Posterior vena cava (tissue), 2 donors: ENCODE measurements around the gene MYOM1. TPM values are rescaled to one million over a fixed set of nuclear protein-coding genes. Genes with fewer than 3 reads are reported as not detected.
"Not testable (repeated sequence)": the region's sequence is repeated elsewhere in the genome, so short reads cannot be mapped to it uniquely, and the experiment has no call there.

ENCODE experiments used
- DNase-seq: peaks from one replicate; pipeline ENCODE4 v3.0.0-alpha.2; 2020; ENCODE audit warnings: low spot score
- intact Hi-C, 2 donors: fragments of 100-400 bp; cut with DNase I; formaldehyde crosslinking; loops; one replicate each; pipeline versions ENCODE4 v1.14.1 to v1.14.2; 2022 to 2023
- total RNA-seq, 2 donors: library from RNA; stranded (reverse); fragmentation: NEBNext Ultra II Directional; extraction: Animal tissue kit (Norgen Biotek cat#: 25700); gene quantifications; one replicate each; pipeline ENCODE4 v1.2.1, GENCODE V29; 2021
- donor health status: DM: yes; HTN: yes; CAD: no.
- donor health status: DM: yes; HTN: yes; CAD: no.

MYOM1 gene
- total RNA-seq, 2 donors from 2014 or later = 32.0 to 42.1 TPM

DNA sequence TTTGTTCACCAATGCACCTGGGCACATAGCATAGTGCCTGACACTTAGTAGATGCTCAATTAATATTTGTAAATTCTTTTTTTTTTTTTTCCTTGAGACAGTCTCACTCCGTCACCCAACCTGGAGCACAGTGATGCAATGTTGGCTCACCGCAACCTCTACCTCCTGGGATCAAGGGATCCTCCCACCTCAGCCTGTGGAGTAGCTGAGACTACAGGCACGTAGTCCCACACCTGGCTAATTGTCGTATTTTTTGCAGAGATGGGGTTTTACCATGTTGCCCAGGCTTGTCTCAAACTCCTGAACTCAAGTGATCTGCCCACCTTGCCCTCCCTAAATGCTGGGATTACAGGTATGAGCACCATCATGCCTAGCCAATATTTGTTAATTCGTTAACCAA is 183.7 kb downstream of the MYOM1 start:
- intact Hi-C loops = no loop called here
- DNase-seq = no peak

DNA sequence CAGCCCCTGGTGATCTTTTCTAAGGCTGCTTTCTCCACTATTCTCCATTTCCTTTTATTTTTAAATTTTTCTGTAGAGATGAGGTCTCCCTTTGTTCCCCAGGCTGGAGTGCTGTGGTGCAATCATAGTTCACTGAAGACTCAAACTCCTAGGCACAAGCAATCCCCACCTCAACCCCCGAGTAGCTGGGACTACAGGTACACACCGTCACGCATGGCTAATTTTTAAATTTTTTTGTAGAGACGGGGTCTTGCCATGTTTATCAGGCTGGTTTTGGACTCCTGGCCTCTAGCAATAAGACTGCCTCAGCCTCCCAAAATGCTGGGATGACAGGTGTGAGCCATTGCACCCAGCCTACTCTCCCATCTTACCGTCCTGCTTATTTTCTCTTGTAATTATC is 184.1 kb downstream of the MYOM1 start:
- intact Hi-C loops = no loop called here
- DNase-seq = no peak

DNA sequence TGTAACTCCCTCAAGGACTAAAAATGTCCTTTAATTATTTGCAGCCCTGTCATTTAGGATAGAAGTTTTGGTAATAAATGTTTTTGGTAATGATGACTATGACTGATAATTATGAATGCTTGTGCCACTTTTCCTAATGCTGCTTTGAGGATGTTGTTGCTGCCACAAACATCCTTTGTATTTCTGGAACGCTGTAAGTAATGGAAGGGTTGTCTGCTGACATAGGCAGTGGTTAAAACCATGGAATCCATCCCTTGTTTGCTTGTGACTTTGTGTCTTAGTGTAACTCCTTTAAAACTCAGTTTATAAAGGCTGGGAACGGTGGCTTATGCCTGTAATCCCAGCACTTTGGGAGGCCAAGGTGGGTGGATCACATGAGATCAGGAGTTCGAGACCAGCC is 187.0 kb downstream of the MYOM1 start:
- intact Hi-C loops = no loop called here
- DNase-seq = no peak

DNA sequence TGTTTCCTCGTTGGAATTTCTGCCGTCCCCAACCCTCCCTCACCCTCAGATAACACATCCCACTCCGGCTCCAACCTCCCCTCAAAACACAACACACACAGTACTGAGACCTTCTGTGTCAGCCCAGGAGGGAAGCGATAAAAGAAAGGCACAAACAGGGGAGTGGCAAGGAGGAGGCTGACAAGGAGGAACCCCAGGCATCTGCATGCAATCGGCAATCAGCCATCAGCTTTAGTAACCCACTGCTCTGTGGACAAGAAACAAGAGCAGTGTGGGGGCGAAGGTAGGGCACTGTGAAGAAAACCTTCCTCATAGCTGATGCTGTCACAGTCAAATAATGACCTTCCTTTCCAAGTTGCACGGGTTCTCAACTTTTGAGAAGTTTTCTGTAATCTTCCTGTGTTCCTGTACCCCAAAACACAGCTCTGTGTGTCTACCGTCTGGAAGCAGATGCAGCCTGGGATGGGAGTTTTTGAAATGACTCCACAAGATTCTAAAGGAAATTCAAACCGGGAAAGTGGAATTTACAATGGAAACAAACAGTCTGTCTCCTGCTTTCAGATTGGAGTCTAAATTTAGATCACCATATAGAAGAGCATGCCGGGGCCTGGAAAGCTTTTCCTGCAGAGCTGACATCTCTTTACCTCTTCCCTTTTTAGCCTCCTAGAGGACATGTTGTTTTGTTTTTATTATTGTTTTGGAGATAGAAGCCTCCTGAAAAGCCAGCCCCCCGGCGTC is 190.4 kb downstream of the MYOM1 start:
- DNase-seq = no peak
- intact Hi-C loops = no loop called here

DNA sequence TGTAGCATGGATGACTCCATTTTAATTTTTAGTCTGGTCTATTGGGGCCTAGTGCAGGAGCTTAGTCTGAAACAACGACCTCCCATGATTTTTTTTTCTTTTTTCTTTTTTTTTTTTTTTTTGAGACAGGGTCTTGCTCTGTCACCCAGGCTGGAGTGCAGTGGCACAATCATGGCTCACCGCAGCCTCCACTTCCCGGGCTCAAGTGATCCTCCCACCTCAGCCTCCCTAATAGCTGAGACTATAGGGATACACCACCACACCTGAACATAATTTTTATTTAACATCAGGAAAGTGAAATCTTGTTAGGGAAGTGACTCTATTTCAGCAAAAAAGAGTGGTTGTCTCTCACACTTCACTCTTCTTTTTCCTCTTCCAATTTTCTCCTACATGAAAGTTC is 191.7 kb downstream of the MYOM1 start:
- intact Hi-C loops, DNase-seq: not testable (repeated sequence)

DNA sequence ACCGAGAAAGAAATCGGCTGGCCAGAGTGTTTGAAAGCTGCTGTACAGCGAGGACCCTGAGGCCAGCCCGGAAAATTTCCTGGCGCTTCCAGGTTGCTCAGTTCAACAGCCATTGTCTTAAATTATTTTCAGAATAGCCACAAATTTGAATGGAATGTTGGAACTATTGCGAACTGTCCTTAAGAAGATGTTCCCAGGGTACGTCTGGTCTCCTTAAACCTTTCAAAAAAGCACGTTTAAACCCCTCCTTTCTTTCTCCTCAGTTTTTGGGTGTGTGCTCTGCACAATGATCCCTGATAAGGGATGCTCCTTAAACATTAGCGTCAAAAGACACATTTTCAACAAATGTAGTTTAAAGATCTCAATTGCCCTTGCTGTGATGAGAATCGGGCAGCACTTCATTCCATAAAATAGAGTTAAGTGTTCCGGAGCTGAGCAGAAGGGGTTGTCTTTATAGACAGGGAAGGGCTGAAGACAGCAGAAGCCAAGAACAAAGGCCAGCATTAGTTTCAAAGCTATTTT is 192.3 kb downstream of the MYOM1 start:
- DNase-seq = no peak
- intact Hi-C loops = no loop called here

DNA sequence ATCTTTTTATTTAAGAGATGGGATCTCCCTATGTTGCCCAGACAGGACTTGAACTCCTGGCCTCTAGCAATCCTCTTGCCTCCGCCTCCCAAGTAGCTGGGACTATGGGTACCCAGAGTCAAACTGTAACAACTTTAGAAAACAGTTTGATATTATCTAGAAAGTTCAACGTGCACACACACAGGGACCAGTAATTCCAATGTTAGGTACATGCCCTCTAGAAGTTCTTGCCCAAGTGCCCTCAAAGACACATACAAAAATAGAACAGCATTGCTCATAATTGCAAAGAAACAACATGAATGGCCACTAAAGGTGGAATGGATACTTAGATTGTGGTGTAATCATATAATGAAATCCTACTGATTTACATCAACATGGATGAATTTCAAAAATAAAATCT is 194.2 kb downstream of the MYOM1 start:
- no peak for DNase-seq
- intact Hi-C loops = no loop called here

DNA sequence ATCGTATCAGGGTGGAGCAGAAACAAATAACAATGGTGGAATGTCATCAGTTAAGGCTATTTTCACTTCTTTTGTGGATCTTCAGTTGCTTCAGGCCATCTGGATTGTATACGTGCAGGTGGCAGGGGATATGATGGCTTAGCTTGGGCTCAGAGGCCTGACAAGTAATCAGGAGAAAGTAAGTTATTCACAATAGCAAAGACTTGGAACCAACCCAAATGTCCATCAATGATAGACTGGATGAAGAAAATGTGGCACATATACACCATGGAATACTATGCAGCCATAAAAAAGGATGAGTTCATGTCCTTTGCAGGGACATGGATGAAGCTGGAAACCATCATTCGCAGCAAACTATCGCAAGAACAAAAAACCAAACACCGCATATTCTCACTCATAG is 196.2 kb downstream of the MYOM1 start:
- DNase-seq, intact Hi-C loops: not testable (repeated sequence)

Other genes with a start within 250 kb of the MYOM1 start
- 10 to 100 TPM; 23.8 to 27.3 TPM for gene LPIN2, start 206.8 kb downstream of the MYOM1 start, total RNA-seq
- 100 to 1,000 TPM; 331 to 410 TPM for gene MYL12A, start 27.8 kb upstream of the MYOM1 start, total RNA-seq
- 100 to 1,000 TPM; 243 to 267 TPM for gene MYL12B, start 42.2 kb upstream of the MYOM1 start, total RNA-seq
- gene TGIF1, start 230.2 kb upstream of the MYOM1 start, total RNA-seq = 10 to 100 TPM; 25.9 to 30.0 TPM